Heart left ventricle (tissue), 16 donors: ENCODE measurements around the gene FTCDNL1. TPM values are rescaled to one million over a fixed set of nuclear protein-coding genes. Genes with fewer than 3 reads are reported as not detected.

ENCODE experiments used
- ATAC-seq, 4 donors: fragments of 200-7000 bp; cut with Tn5 transposase; one replicate each; pipeline ENCODE4 v1.9.1; 2020 to 2022; ENCODE audit warnings: moderate library complexity in 4 of 4, mild to moderate bottlenecking in 3 of 4, moderate number of reproducible peaks in 1 of 4
- DNase-seq, 5 donors: peaks; one replicate each; pipeline ENCODE4 v3.0.0-alpha.2; 2020
- H3K27ac ChIP-seq, 12 donors: fragments of 200-600 bp; sonication (generic) in 4 of 12; one replicate each; pipeline versions ENCODE4 v1.5.0 to v1.8.0; 2016 to 2022; ENCODE audit warnings: mild to moderate bottlenecking in 2 of 12
- H3K27me3 ChIP-seq, 9 donors: fragments of 200-600 bp; sonication (generic) in 2 of 9; one replicate each; pipeline versions ENCODE4 v1.5.1 to v1.8.0; 2016 to 2022; ENCODE audit warnings: mild to moderate bottlenecking in 3 of 9
- H3K36me3 ChIP-seq, 9 donors: fragments of 200-600 bp; sonication (generic) in 2 of 9; one replicate each; pipeline versions ENCODE4 v1.5.0 to v1.8.0; 2018 to 2022; ENCODE audit warnings: mild to moderate bottlenecking in 2 of 9
- H3K4me1 ChIP-seq, 12 donors: fragments of 200-600 bp; sonication (generic) in 4 of 12; one replicate each; pipeline versions ENCODE4 v1.5.0 to v1.8.0; 2016 to 2022; ENCODE audit warnings: mild to moderate bottlenecking in 3 of 12
- H3K4me3 ChIP-seq, 12 donors: fragments of 200-600 bp; sonication (generic) in 4 of 12; one replicate each; pipeline versions ENCODE4 v1.5.0 to v1.8.0; 2017 to 2022; ENCODE audit warnings: mild to moderate bottlenecking in 9 of 12, moderate library complexity in 4 of 12
- H3K9me3 ChIP-seq, 12 donors: fragments of 200-600 bp; sonication (generic) in 4 of 12; one replicate each; pipeline versions ENCODE4 v1.5.0 to v1.8.0; 2016 to 2022; ENCODE audit warnings: mild to moderate bottlenecking in 1 of 12
- CTCF ChIP-seq, 12 donors: fragments of 200-600 bp; sonication (generic) in 4 of 12; IDR thresholded peaks; one replicate each; pipeline versions ENCODE4 v1.5.0 to v1.8.0; 2018 to 2022; ENCODE audit warnings: antibody characterized with exemption in 12 of 12, mild to moderate bottlenecking in 5 of 12
- POLR2A ChIP-seq, 2 donors: fragments of 450-650 bp; IDR thresholded peaks; one replicate each; pipeline ENCODE4 v1.6.1; 2017; ENCODE audit warnings: antibody characterized with exemption in 2 of 2, mild to moderate bottlenecking in 2 of 2, moderate library complexity in 2 of 2
- WGBS, 4 donors: extraction: QIAGEN DNeasy Blood & Tissue Kit in 2 of 4; methylation state at CpG; one replicate each; pipeline versions ENCODE4 v1.1.5 to v1.1.7; 2013 to 2018; 5-methylcytosine and 5-hydroxymethylcytosine counted together
- intact Hi-C, 10 donors: fragments of 100-400 bp; cut with DNase I; formaldehyde crosslinking; loops; one replicate each; pipeline versions ENCODE4 v1.11.1 to v1.14.2; 2022
- polyA plus RNA-seq, 2 donors: library from polyadenylated mRNA; stranded (reverse); fragments of 200-250 nt; gene quantifications; one replicate each; pipeline ENCODE4 v1.2.3, GENCODE V29; 2013
- total RNA-seq, 9 donors: library from RNA; depleted of rRNA in 2 of 9; stranded (reverse); fragments of >200 nt in 2 of 9; fragmentation: NEBNext Ultra II Directional in 3 of 9; extraction: Animal tissue kit (Norgen Biotek cat#: 25700) in 3 of 9; gene quantifications; one replicate each; pipeline versions ENCODE4 v1.1.0 to v1.2.4, GENCODE V29; 2016 to 2023
- donor health status: ischemic (EF 13 %, LVEDD 7.1; RV severe dilation, severe dysfunction).
- donor health status: healthy with polysubstance abuse.
- donor health status: DM: no; HTN: yes; CAD: no.
- donor health status: DM: no; HTN: no; CAD: no.
- donor health status: ischemic (EF 25% LVEDD 6.9; RV normal size, moderate dysfunction).
- donor health status: ischemic (EF 25% LVEDD 5.7; RV mildly dilated, moderate dysfunction).
- donor health status: healthy.
- donor health status: DM: yes; HTN: yes; CAD: no.
- donor health status: ischemic (EF 35%, LVEDD 5.7; RV mildly dilated, moderate dysfunction).
- donor health status: nonischemic (EF 11% LVEDD 7.7; RV severe dilation, severe dysfunction).
- donor health status: DM: yes; HTN: yes; CAD: no.
- donor health status: PGD.
- donor health status: ischemic (EF 29% LVEDD 5.4; RV normal size, mild dysfunction).
- donor health status: nonischemic (EF 23%, LVEDD 6.1; RV moderate dilation, normal function).

FTCDNL1 gene
- total and polyA plus RNA-seq, 11 donors = 0.69 to 9.6 (median 2.7) TPM

GRCh38 chr2:199870581-199870980, 19.6 kb upstream of the FTCDNL1 start:
- WGBS, 4 donors = 40 to 58% (median 48%) methylated on average over 1 of the region's 1 CpG
- H3K4me3 ChIP-seq = no peak overlapping the region
- H3K9me3 ChIP-seq = peaks cover 0 to 18% (median 8%) of the 10 kb centered on the region in 12 donors
- TF ChIP-seq POLR2A (IDR thresholded peaks at IDR 0.05) (no peak), CTCF (IDR thresholded peaks at IDR 0.05) (no peak)
- ATAC-seq (no peak), DNase-seq (no peak)
- H3K27ac ChIP-seq = no peak overlapping the region
- H3K27me3 ChIP-seq = peaks cover 0 to 3% (median 0%) of the 10 kb centered on the region in 9 donors
- no peaks in the 10 kb centered on the region for H3K4me1 ChIP-seq
- intact Hi-C loops = loop anchor here in 1 of 10 donors (10.0 kb wide), 1 partner anchor 166 kb away; no protein-coding TSS in a partner anchor
- no peaks in the 10 kb centered on the region for H3K36me3 ChIP-seq

GRCh38 chr2:199869653-199870052, 18.7 kb upstream of the FTCDNL1 start:
- H3K27ac ChIP-seq = no peak overlapping the region
- no peaks in the 10 kb centered on the region for H3K36me3 ChIP-seq
- ATAC-seq = no peak

GRCh38 chr2:199869227-199869541, 18.2 kb upstream of the FTCDNL1 start:
- 59 to 85% (median 69%) methylated on average over 1 of the region's 1 CpG for WGBS, 4 donors
- ATAC-seq (no peak), DNase-seq (no peak)
- no peaks in the 10 kb centered on the region for H3K36me3 ChIP-seq
- no peak for TF ChIP-seq POLR2A (IDR thresholded peaks at IDR 0.05)
- no peak for TF ChIP-seq CTCF (IDR thresholded peaks at IDR 0.05)
- H3K9me3 ChIP-seq = peaks cover 0 to 7% (median 2%) of the 10 kb centered on the region in 12 donors
- H3K4me1 ChIP-seq = no peaks in the 10 kb centered on the region
- H3K27ac ChIP-seq = no peak overlapping the region
- no peak overlapping the region for H3K4me3 ChIP-seq
- intact Hi-C loops = loop anchor here in 6 of 10 donors (10.0 kb wide), 1 partner anchor 164 kb away; no protein-coding TSS in a partner anchor
- H3K27me3 ChIP-seq = peaks cover 0 to 3% (median 0%) of the 10 kb centered on the region in 9 donors

More at GRCh38 chr2:199869653-199870052, 18.7 kb upstream of the FTCDNL1 start:
- WGBS, 4 donors = 44 to 51% (median 44%) methylated on average over 1 of the region's 1 CpG
- intact Hi-C loops = loop anchor here in 7 of 10 donors (10.0 kb wide), 1 partner anchor 165 kb away; no protein-coding TSS in a partner anchor
- TF ChIP-seq POLR2A (IDR thresholded peaks at IDR 0.05) = no peak
- TF ChIP-seq CTCF (IDR thresholded peaks at IDR 0.05) = no peak
- Histone ChIP-seq H3K9me3 (peaks cover 0 to 12% (median 7%) of the 10 kb centered on the region in 12 donors), H3K4me3 (no peak overlapping the region), H3K27me3 (peaks cover 0 to 3% (median 0%) of the 10 kb centered on the region in 9 donors), H3K4me1 (no peaks in the 10 kb centered on the region)
- DNase-seq = no peak

- ATAC-seq = no peak
- H3K27me3 ChIP-seq = peaks cover 0 to 3% (median 0%) of the 10 kb centered on the region in 9 donors
- no peaks in the 10 kb centered on the region for H3K4me1 ChIP-seq
- no peaks in the 10 kb centered on the region for H3K36me3 ChIP-seq
- H3K4me3 ChIP-seq = no peak overlapping the region
- TF ChIP-seq CTCF (IDR thresholded peaks at IDR 0.05) (no peak), POLR2A (IDR thresholded peaks at IDR 0.05) (no peak)
- no peak overlapping the region for H3K27ac ChIP-seq
- DNase-seq = no peak
- 52 to 58% (median 53%) methylated on average over 5 of the region's 5 CpGs for WGBS, 4 donors
- H3K9me3 ChIP-seq = peaks cover 0 to 1% (median 0%) of the 10 kb centered on the region in 12 donors
- intact Hi-C loops = loop anchor here in 6 of 10 donors (10.0 kb wide), 1 partner anchor 164 kb away; no protein-coding TSS in a partner anchor
Observed at GRCh38 chr2:199868431-199869226, 17.6 kb upstream of the FTCDNL1 start.
